HepG2 (cell line): ENCODE measurements around the gene MYOM1. TPM values are rescaled to one million over a fixed set of nuclear protein-coding genes. Genes with fewer than 3 reads are reported as not detected.

Source experiments
- CEBPG ChIP-seq: IDR thresholded peaks from 2 replicates; pipeline ENCODE4 v1.6.1; 2016
- EEA1 ChIP-seq: sonication (generic); formaldehyde crosslinking; IDR thresholded peaks from 2 replicates; pipeline ENCODE4 v1.5.1; 2020; ENCODE audit warnings: mild to moderate bottlenecking, missing genetic modification reagents, borderline replicate concordance
- ETS1 ChIP-seq: sonication (generic); formaldehyde crosslinking; IDR thresholded peaks from 2 replicates; pipeline ENCODE4 v1.4.0; 2020; ENCODE audit warnings: missing genetic modification reagents
- EZH2 ChIP-seq: conservative IDR thresholded peaks from 2 replicates; pipeline ENCODE4 v1.6.1; 2012; ENCODE audit warnings: mild to moderate bottlenecking, low read depth, low read length, moderate library complexity
- FOXO1 ChIP-seq: sonication (generic); formaldehyde crosslinking; IDR thresholded peaks from 2 replicates; pipeline ENCODE4 v1.4.0; 2020; ENCODE audit warnings: missing genetic modification reagents
- GABPB1 ChIP-seq: IDR thresholded peaks from 2 replicates; pipeline ENCODE4 v1.6.1; 2016; ENCODE audit warnings: mild to moderate bottlenecking, missing genetic modification reagents, moderate library complexity, missing compliant biosample characterization
- HDAC1 ChIP-seq: sonication (generic); formaldehyde crosslinking; IDR thresholded peaks from 2 replicates; pipeline ENCODE4 v1.5.1; 2020; ENCODE audit warnings: mild to moderate bottlenecking, missing genetic modification reagents
- HOXD1 ChIP-seq: sonication (generic); formaldehyde crosslinking; IDR thresholded peaks from 2 replicates; pipeline ENCODE4 v1.5.0; 2020; ENCODE audit warnings: missing genetic modification reagents
- KLF6 ChIP-seq: IDR thresholded peaks from 2 replicates; pipeline ENCODE4 v1.8.0; 2016; ENCODE audit warnings: missing biosample characterization, missing genetic modification reagents
- LCORL ChIP-seq, 2 experiments: fragments of 450-650 bp in 1 of 2; sonication (generic) in 1 of 2; formaldehyde crosslinking in 1 of 2; IDR thresholded peaks; 2 replicates each; pipeline versions ENCODE4 v1.5.0 to v1.6.1; 2017 to 2020; ENCODE audit warnings: antibody characterized with exemption in 1 of 2, missing genetic modification reagents in 1 of 2
- MXD1 ChIP-seq: sonication (generic); formaldehyde crosslinking; IDR thresholded peaks from 2 replicates; pipeline ENCODE4 v1.4.0; 2020; ENCODE audit warnings: mild to moderate bottlenecking, missing genetic modification reagents
- MYC ChIP-seq: sonication (generic); formaldehyde crosslinking; IDR thresholded peaks from 2 replicates; pipeline ENCODE4 v1.9.0; 2021; ENCODE audit warnings: missing genetic modification reagents, borderline replicate concordance
- NCOR1 ChIP-seq: fragments of 200-600 bp; sonication (generic); IDR thresholded peaks from 2 replicates; pipeline ENCODE4 v1.7.0; 2017; ENCODE audit warnings: antibody characterized with exemption, low read length, borderline replicate concordance
- NKX3-1 ChIP-seq: sonication (generic); formaldehyde crosslinking; IDR thresholded peaks from 2 replicates; pipeline ENCODE4 v1.5.0; 2020; ENCODE audit warnings: missing genetic modification reagents
- NONO ChIP-seq, 2 experiments: fragments of 450-650 bp in 1 of 2; sonication (generic) in 1 of 2; formaldehyde crosslinking in 1 of 2; IDR thresholded peaks in 1 of 2; conservative IDR thresholded peaks in 1 of 2; 2 replicates each; pipeline versions ENCODE4 v1.6.1 to v1.8.0; 2017 to 2022; ENCODE audit warnings: mild to moderate bottlenecking in 1 of 2, missing genetic modification reagents in 1 of 2, moderate library complexity in 1 of 2
- SAFB2 ChIP-seq: sonication (generic); formaldehyde crosslinking; IDR thresholded peaks from 2 replicates; pipeline ENCODE4 v1.5.1; 2020; ENCODE audit warnings: missing genetic modification reagents, low read depth, mild to moderate bottlenecking, borderline replicate concordance
- SMARCC2 ChIP-seq: fragments of 450-650 bp; IDR thresholded peaks from 2 replicates; pipeline ENCODE4 v1.6.1; 2017; ENCODE audit warnings: antibody characterized with exemption, mild to moderate bottlenecking
- TGIF2 ChIP-seq: IDR thresholded peaks from 2 replicates; pipeline ENCODE4 v1.6.1; 2016; ENCODE audit warnings: control low read depth, missing compliant biosample characterization
- ZBTB43 ChIP-seq: sonication (generic); formaldehyde crosslinking; conservative IDR thresholded peaks from 2 replicates; pipeline ENCODE4 v1.4.0; 2020; ENCODE audit warnings: missing genetic modification reagents
- ZNF20 ChIP-seq: sonication (generic); formaldehyde crosslinking; IDR thresholded peaks from 2 replicates; pipeline ENCODE4 v1.4.0; 2020; ENCODE audit warnings: mild to moderate bottlenecking, moderate library complexity, missing genetic modification reagents
- ZNF331 ChIP-seq: sonication (generic); formaldehyde crosslinking; IDR thresholded peaks from 2 replicates; pipeline ENCODE4 v1.4.0; 2020; ENCODE audit warnings: missing genetic modification reagents
- ZNF44 ChIP-seq: sonication (generic); formaldehyde crosslinking; IDR thresholded peaks from 2 replicates; pipeline ENCODE4 v1.5.1; 2020; ENCODE audit warnings: mild to moderate bottlenecking, missing genetic modification reagents
- ZNF556 ChIP-seq: sonication (generic); formaldehyde crosslinking; IDR thresholded peaks from 2 replicates; pipeline ENCODE4 v1.4.0; 2020; ENCODE audit warnings: mild to moderate bottlenecking, missing genetic modification reagents, borderline replicate concordance
- ZNF567 ChIP-seq: sonication (generic); formaldehyde crosslinking; IDR thresholded peaks from 2 replicates; pipeline ENCODE4 v1.8.1; 2023; ENCODE audit warnings: mild to moderate bottlenecking, missing genetic modification reagents, borderline replicate concordance
- ZNF710 ChIP-seq: sonication (generic); formaldehyde crosslinking; IDR thresholded peaks from 2 replicates; pipeline ENCODE4 v1.5.0; 2020; ENCODE audit warnings: mild to moderate bottlenecking, missing genetic modification reagents, borderline replicate concordance
- polyA plus RNA-seq, 8 experiments: library from polyadenylated mRNA; depleted of rRNA in 3 of 8; stranded (reverse) in 7 of 8; unstranded in 1 of 8; fragments of >200 nt; fragmentation: Illumina TruSeq in 4 of 8; extraction: Trizol in 4 of 8; gene quantifications; 2 replicates each; pipeline versions ENCODE4 v1.2.1 to v1.2.3, GENCODE V29; 2011 to 2016; ENCODE audit warnings: low read depth in 4 of 8, missing spikeins in 1 of 8, mixed read lengths in 1 of 8; ENCODE audit not compliant: insufficient read depth in 1 of 8
- total RNA-seq, 5 experiments: library from RNA; depleted of rRNA; stranded (reverse); fragments of >200 nt; fragmentation: Illumina TruSeq; extraction: Trizol; gene quantifications; 2 replicates each; pipeline ENCODE4 v1.2.3, GENCODE V29; 2016; ENCODE audit warnings: low read depth in 1 of 5

MYOM1 gene
- total and polyA plus RNA-seq, 2 of the 13 experiments (the other 11 are each of a cell fraction or from before 2014, with no cell fraction given): 0.46 to 0.98 TPM

GRCh38 chr18:3062798-3063680 is 156.7 kb downstream of the MYOM1 start (continued):
- no peak for TF ChIP-seq ZNF44
- TF ChIP-seq ZBTB43 (CRISPR knock-in tag): peak; percentile 66; the same call in 1 of the 2 replicates
- TF ChIP-seq LCORL (IDR thresholded peaks at IDR 0.05): no peak
- TF ChIP-seq LCORL (CRISPR knock-in tag; IDR thresholded peaks at IDR 0.05): peak; percentile 52; the same call in 1 of the 2 replicates
- peak; percentile 60; the same call in 1 of the 2 replicates for TF ChIP-seq NKX3-1 (CRISPR knock-in tag)
- no peak for TF ChIP-seq TGIF2 (CRISPR knock-in tag)
- no peak for TF ChIP-seq ZNF556
- TF ChIP-seq EZH2: no peak
- TF ChIP-seq MXD1 (CRISPR knock-in tag): no peak
- TF ChIP-seq CEBPG (CRISPR knock-in tag): peak; percentile 60; the same call in 1 of the 2 replicates
- TF ChIP-seq SAFB2 (CRISPR knock-in tag): no peak
- no peak; the same call in 1 of the 2 replicates for TF ChIP-seq ZNF710 (CRISPR knock-in tag)
- no peak for TF ChIP-seq NONO (IDR thresholded peaks at IDR 0.05)
- no peak for TF ChIP-seq NONO (CRISPR knock-in tag; conservative IDR thresholded peaks at IDR 0.05)
- TF ChIP-seq ZNF567 (CRISPR knock-in tag): 0 out of 2 replicates have a peak, but pooled peaks have one; percentile 43
- TF ChIP-seq SMARCC2: no peak
- peak; percentile 40; the same call in 1 of the 2 replicates for TF ChIP-seq HDAC1 (CRISPR knock-in tag)
- no peak for TF ChIP-seq ZNF331 (CRISPR knock-in tag)
- no peak for TF ChIP-seq EEA1
- no peak for TF ChIP-seq ZNF20 (CRISPR knock-in tag)
- peak; percentile 27; the same call in 1 of the 2 replicates for TF ChIP-seq MYC
- no peak for TF ChIP-seq KLF6 (CRISPR knock-in tag)
- no peak; the same call in 1 of the 2 replicates for TF ChIP-seq GABPB1 (CRISPR knock-in tag)
- TF ChIP-seq NCOR1: no peak
- no peak for TF ChIP-seq ETS1
- 0 out of 2 replicates have a peak, but pooled peaks have one; percentile 44 for TF ChIP-seq HOXD1 (CRISPR knock-in tag)
- TF ChIP-seq FOXO1 (CRISPR knock-in tag): no peak
